ENCODE measurements around the gene FAT1. TPM values are rescaled to one million over a fixed set of nuclear protein-coding genes. Genes with fewer than 3 reads are reported as not detected.

FAT1 gene
- total RNA-seq, 2 donors from 2014 or later = 66.0 to 67.8 TPM

DNA sequence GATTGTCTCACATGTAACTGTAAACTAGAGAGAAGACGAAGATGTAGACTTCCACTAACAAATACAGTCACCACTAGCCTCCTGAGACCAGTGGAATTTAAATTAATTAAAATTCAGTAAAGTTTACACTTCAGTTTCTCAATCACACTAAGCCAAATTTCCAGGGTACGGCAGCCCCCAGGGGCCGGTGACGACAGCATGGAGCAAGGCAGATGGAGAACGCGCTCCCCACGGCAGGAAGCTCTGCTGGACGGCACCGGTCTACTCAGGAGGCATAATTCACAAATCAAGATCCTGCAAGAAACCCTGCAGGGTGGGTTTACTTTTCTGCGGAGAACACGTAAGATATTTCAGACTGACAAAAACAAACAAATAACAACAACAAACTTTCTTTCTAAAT is 80.7 kb downstream of the FAT1 start:
- no peak for ATAC-seq
- DNase-seq = no peak
- intact Hi-C loops (cut with DNase I) = no loop called here

- no peak for DNase-seq
- no peak for ATAC-seq
- intact Hi-C loops (cut with DNase I) = no loop called here
Measured at GRCh38 chr4:186642530-186642929, 81.1 kb downstream of the FAT1 start.

DNA sequence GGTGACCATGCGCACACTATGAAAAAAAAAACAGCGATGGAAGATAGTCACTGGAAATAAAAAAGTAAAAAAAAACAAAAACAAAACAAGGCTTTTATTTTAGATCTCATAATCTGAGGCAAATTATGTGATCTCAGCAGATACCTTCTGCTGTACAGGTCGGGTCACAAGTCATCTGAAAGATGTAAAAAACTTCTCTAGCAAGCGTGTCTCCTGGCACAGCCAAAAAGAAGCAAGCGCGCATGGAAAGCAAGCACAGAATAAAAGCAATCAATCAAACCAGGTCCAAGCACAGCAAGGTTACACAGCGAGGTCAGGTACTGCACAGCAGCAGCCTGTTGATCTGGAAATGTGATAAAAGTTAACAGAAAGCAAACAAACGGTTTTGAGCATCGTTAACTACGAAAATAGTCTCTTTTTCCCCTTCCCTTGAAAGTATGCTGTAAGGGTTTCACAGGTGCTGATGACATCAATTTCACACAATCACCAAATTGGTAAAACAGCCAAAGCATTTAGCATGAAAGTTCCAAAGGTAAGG is 89.0 kb downstream of the FAT1 start:
- ATAC-seq (no peak), DNase-seq (no peak)
- intact Hi-C loops (cut with DNase I) = no loop called here

DNA sequence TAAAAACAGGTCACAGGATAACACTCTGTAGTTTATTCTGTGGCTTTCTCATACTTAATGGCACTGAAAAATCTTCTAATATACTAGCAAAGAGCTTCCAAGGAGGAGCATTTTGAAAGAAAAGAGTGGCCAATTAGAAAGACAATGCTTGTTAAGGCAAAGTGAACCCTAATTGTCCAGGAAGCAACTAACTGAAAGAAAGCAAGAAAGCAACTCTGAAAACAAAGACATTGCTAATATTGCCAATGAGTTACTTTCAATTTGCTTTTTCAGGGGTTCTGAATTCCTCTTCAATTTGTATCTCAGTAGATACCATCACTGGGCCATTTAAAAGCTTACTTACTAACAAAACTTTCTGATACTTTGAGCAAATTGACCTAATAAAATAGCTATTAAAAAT is 89.8 kb downstream of the FAT1 start:
- intact Hi-C loops (cut with DNase I) = no loop called here
- ATAC-seq = no peak

GRCh38 chr4:186630128-186630527 is 93.5 kb downstream of the FAT1 start:
- ATAC-seq = no peak
- intact Hi-C loops (cut with DNase I) = no loop called here
- no peak for DNase-seq

More for the DNA sequence above, 89.8 kb downstream of the FAT1 start:
- no peak for DNase-seq

DNA sequence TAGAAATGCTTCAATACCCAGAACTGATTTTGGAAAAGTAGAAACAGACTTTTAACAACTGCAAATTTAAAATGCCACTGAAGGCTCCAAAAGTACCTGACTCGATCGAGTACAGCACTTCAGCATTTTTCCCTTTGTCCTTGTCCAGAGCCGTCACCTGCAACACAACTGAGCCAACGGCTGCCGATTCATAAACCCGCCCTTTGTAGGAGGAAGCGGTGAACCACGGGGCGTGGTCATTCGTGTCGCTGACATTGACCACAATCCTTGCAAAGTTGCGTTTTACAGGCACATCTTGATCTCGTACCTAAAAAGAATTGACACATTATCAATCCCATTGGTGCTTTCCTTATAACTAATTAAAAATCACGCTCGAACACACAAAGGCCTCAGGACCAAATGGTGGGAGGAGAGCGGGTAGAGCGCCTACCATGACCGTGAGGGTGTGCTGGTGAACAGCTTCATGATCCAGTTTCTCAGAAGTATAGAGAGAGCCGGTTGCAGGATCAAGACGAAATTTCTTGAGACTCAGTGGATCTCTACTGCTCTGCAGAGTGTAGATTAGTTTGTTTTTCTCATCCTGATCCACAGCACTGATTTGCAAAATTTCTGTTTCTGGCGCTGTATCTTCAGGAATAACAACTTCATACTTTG is 95.5 kb downstream of the FAT1 start:
- intact Hi-C loops (cut with DNase I) = no loop called here
- ATAC-seq = no peak
- no peak for DNase-seq

GRCh38 chr4:186627226-186627865 is 96.3 kb downstream of the FAT1 start:
- ATAC-seq = no peak
- intact Hi-C loops (cut with DNase I) = no loop called here
- DNase-seq = no peak

GRCh38 chr4:186624951-186625350 is 98.7 kb downstream of the FAT1 start:
- peak in 1 of 2 donors; percentile 38 for ATAC-seq
- DNase-seq = no peak
- intact Hi-C loops (cut with DNase I) = no loop called here

GRCh38 chr4:186623546-186623945 is 100.1 kb downstream of the FAT1 start:
- peak in 1 of 2 donors; percentile 16 for ATAC-seq
- intact Hi-C loops (cut with DNase I) = no loop called here
- no peak for DNase-seq

DNA sequence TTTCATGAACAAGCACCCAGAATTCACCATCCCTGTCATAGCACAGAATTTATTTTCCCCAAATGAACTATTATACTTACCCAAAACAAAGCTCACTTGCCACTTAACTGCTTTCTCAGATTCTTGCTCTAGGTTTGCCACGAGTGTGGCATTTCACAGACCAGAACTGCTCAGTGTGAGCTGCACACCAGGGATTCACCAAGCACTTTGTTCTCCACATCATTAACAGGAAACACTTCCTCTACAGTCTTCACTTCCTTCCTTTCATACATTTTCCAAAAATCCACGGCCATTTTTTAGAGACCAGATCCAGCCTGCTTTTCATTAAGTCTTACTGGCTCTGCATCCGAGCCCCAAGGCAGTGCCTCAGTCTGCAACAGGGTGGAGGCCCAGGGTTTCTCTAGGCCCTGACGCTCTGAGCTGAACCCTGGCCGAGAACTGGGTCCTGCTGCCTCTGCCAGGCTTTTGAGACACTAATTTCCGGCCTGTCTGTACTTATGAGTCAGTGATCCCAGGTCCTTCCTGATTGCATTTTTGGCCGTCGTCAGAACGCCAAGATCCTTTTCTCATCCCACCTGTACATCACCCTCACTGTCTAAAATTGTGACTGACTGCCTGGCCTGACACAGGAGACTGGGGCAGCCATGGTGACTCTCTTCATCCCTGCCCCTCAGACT is 100.7 kb downstream of the FAT1 start:
- intact Hi-C loops (cut with DNase I) = no loop called here
- peak; percentile 36 to 89 for ATAC-seq
- peak; percentile 51 for DNase-seq

DNA sequence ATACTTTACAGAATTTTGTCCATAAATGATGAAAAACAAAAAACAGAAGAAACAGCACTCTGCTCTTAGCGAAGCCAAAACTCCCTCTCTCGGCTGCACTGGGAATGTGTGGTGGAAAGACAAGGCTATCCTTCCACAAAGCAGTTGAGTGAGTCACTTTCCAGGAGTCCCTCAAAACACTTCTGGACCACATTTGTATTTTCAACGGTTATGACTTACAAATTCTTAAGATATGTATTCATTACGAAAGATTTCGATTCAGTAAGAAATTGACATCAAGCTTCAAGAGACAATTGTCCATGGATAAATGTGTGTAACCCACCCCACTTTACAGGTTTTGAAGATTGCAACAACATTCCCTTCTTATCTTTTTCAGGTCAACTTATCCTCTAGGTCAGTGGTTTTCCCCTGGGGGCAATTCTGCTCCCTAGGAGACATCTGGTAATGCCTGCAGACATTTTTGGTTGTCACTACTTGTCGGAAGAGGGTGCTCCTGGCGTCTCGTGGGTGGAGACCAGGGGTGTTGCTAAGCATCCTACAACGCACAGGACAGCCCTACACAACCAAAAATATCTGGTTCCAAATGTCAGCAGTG is 101.6 kb downstream of the FAT1 start:
- DNase-seq = no peak
- peak in 1 of 2 donors; percentile 75 for ATAC-seq
- intact Hi-C loops (cut with DNase I) = no loop called here

GRCh38 chr4:186619088-186619487 is 104.6 kb downstream of the FAT1 start:
- DNase-seq (no peak), ATAC-seq (no peak)
- intact Hi-C loops (cut with DNase I) = no loop called here

GRCh38 chr4:186617921-186618320 is 105.7 kb downstream of the FAT1 start:
- no peak for ATAC-seq

DNA sequence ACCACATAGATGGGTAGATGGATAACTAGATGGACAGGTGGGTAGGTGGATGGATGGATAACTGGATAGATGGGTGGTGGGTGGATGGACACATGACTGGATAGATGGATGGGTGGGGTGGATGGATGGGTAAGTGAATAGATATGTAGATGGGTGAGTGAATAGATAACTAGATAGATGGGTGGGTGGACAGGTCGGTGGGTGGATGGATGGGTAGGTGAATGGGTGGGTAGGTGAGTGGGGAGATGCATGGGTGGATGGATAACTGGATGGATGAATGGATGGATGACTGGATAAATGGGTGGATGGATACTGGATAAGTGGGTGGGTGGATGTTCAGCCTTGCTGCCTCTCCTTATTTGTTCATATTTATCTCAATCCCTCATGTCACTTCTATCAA is 116.2 kb downstream of the FAT1 start:
- intact Hi-C loops (cut with DNase I) = no loop called here
- no peak for DNase-seq
- no peak for ATAC-seq

More at GRCh38 chr4:186617921-186618320, 105.7 kb downstream of the FAT1 start:
- intact Hi-C loops (cut with DNase I) = no loop called here
- DNase-seq = no peak

GRCh38 chr4:186606591-186606992 is 117.1 kb downstream of the FAT1 start:
- intact Hi-C loops (cut with DNase I) = no loop called here
- ATAC-seq (peak in 1 of 2 donors; percentile 61), DNase-seq (no peak)

GRCh38 chr4:186605261-186605865 is 118.3 kb downstream of the FAT1 start:
- DNase-seq (no peak), ATAC-seq (no peak)
- intact Hi-C loops (cut with DNase I) = no loop called here

DNA sequence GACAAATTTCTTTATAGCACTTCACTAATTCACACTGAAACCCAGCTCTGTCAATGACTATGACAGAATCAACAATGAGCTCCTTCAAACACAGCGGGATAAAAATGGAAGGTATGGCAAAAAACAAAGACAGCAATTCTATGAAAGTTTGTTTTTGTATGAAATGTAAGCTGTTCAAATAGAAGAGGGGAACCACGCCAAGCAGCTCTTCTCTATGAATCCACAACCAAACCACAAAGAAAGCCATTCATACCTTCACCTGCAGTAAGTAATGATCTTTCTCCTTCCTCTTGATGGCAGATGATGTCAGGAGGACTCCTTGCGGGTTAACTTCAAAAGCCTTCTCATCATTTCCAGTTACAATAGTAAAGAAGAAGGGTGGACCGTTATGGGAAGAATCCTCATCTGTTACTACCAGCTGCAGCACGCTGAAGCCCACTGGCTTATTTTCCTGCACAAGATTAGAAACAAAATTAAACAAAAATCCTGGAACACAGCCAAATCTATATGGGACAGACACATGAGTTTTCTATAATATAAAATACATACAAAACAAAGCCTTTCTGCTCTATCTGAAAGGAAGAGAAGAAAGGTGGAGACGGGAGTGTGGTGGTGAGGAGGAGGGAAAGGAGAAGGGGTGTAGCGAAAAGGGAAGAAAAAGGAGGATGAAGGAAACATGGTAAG is 119.4 kb downstream of the FAT1 start:
- ATAC-seq = no peak
- intact Hi-C loops (cut with DNase I) = no loop called here
- DNase-seq = no peak

- no peak for ATAC-seq
- intact Hi-C loops (cut with DNase I) = no loop called here
- DNase-seq = no peak
Measured at GRCh38 chr4:186602978-186603377, 120.7 kb downstream of the FAT1 start.

DNA sequence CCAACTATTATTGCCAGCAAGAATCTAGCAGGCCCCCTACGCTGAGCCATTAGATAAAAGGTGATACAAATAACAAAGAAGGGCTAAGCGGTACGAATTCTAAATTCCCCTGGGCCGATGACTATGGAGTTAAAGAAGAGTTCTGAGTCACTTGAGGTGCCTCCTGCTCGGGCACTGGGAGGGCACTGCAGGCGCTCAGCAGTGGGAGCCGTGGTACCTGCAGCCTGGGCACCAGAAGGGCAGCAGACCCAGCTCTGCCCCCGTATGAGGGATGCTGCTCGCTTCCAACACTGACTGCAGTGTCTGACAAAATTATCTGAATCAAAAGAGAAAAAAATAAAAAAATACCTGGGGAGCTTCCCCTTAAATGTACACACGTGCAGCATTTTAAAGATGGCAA is 124.2 kb downstream of the FAT1 start:
- ATAC-seq = no peak
- DNase-seq = no peak
- intact Hi-C loops (cut with DNase I) = no loop called here

Data from left cardiac atrium (tissue), 4 donors.